ENCODE results near the gene BUB3. TPM values are rescaled to one million over a fixed set of nuclear protein-coding genes. Genes with fewer than 3 reads are reported as not detected.

Gene BUB3
- total RNA-seq, 1 donor from 2014 or later: 245 TPM

DNA sequence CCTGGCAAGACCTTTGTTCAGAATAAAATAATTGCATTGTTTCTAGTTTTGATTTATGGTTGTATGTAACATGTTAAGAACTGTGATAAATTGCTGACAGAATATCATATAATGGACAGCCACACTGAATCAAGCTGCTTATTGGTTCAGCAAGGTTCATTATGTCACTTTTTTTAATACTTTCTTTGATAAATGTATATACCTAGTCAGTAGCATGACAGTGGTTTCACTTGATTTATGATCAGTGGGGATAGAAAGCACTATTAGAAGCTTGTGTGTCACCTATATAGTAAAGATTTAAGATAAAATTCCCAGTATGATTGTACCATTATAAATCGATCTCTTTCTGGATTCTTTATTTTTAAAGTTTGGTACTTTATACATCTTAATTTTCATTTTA lies 4.5 kb downstream of the BUB3 start:
- Mint-ChIP-seq H3K4me1 (peaks cover 35% of the 10 kb centered on the region), H3K9me3 (no peaks in the 10 kb centered on the region), H3K36me3 (peaks cover 30% of the 10 kb centered on the region), H3K27ac (no peak overlapping the region), H3K4me3 (no peak overlapping the region), H3K27me3 (ENCODE audit: insufficient read depth, low read depth) (no peaks in the 10 kb centered on the region)
- no peak overlapping the region for H3K4me3 ChIP-seq
- H4K20me1 ChIP-seq (ENCODE audit: low read depth): peaks cover 79% of the 10 kb centered on the region
- no peaks in the 10 kb centered on the region for H3K9me3 ChIP-seq (ENCODE audit: low read depth)
- no peak overlapping the region for H3K4me2 ChIP-seq
- TF ChIP-seq EZH2 (IDR thresholded peaks at IDR 0.05) (no peak), EZH2phosphoT487 (IDR thresholded peaks at IDR 0.05) (no peak)
- TF ChIP-seq, protein P1, sequence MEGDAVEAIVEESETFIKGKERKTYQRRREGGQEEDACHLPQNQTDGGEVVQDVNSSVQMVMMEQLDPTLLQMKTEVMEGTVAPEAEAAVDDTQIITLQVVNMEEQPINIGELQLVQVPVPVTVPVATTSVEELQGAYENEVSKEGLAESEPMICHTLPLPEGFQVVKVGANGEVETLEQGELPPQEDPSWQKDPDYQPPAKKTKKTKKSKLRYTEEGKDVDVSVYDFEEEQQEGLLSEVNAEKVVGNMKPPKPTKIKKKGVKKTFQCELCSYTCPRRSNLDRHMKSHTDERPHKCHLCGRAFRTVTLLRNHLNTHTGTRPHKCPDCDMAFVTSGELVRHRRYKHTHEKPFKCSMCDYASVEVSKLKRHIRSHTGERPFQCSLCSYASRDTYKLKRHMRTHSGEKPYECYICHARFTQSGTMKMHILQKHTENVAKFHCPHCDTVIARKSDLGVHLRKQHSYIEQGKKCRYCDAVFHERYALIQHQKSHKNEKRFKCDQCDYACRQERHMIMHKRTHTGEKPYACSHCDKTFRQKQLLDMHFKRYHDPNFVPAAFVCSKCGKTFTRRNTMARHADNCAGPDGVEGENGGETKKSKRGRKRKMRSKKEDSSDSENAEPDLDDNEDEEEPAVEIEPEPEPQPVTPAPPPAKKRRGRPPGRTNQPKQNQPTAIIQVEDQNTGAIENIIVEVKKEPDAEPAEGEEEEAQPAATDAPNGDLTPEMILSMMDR (IDR thresholded peaks at IDR 0.05): no peak
- peaks cover 3% of the 10 kb centered on the region for H3F3A ChIP-seq (ENCODE audit: low read depth)
- H3K27ac ChIP-seq: no peak overlapping the region
- DNase-seq (ENCODE audit: low spot score): no peak
- no peak overlapping the region for H2AFZ ChIP-seq (replicated peaks)
- H3K79me2 ChIP-seq (ENCODE audit: low read depth): peaks cover 90% of the 10 kb centered on the region
- H3K9ac ChIP-seq: no peak overlapping the region
- peaks cover 68% of the 10 kb centered on the region for H3K36me3 ChIP-seq
- peaks cover under 1% of the 10 kb centered on the region for H3K27me3 ChIP-seq
- H3K4me1 ChIP-seq: peaks cover 13% of the 10 kb centered on the region

DNA sequence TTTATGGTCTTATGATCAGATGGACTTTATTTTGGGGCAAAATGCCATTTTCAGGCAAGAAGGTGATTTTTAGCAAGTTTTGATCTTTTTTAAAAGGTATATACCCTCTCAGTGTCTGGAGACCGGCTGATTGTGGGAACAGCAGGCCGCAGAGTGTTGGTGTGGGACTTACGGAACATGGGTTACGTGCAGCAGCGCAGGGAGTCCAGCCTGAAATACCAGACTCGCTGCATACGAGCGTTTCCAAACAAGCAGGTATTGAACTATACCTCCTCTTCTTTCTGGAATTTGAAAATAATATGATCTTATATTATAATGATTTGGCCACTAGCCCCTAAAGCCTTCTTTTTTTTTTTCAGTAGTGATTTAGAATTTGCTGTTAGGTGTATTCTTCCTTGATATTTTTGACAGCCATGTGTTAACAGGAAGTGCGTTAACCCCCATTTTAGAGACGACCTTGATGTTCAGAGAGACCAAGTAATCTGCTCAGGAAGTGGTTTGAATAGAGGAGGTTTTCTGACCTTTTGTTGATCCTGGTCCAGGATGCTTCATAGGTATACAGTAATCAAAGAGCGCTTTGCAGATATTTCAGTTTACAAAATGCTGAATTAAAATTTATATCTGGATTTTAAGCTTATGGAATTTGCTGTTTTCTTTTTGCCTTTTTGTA lies 6.2 kb downstream of the BUB3 start:
- H4K20me1 ChIP-seq (ENCODE audit: low read depth): peaks cover 87% of the 10 kb centered on the region
- TF ChIP-seq, protein P1 (IDR thresholded peaks at IDR 0.05): no peak
- TF ChIP-seq EZH2phosphoT487 (IDR thresholded peaks at IDR 0.05) (no peak), EZH2 (IDR thresholded peaks at IDR 0.05) (no peak)
- H3K9me3 Mint-ChIP-seq: no peaks in the 10 kb centered on the region

DNA sequence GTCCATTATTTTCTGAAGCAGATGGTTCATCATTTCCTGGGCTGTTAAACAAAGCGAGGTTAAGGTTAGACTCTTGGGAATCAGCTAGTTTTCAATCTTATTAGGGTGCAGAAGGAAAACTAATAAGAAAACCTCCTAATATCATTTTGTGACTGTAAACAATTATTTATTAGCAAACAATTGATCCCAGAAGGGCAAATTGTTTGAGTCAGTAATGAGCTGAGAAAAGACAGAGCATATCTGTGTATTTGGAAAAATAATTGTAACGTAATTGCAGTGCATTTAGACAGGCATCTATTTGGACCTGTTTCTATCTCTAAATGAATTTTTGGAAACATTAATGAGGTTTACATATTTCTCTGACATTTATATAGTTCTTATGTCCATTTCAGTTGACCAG lies 10.1 kb downstream of the BUB3 start:
- Mint-ChIP-seq H3K27me3 (ENCODE audit: insufficient read depth, low read depth) (no peaks in the 10 kb centered on the region), H3K27ac (no peak overlapping the region), H3K4me3 (no peak overlapping the region), H3K36me3 (peaks cover 27% of the 10 kb centered on the region), H3K4me1 (no peaks in the 10 kb centered on the region), H3K9me3 (no peaks in the 10 kb centered on the region)
- Histone ChIP-seq H3K36me3 (peaks cover 44% of the 10 kb centered on the region), H3K79me2 (ENCODE audit: low read depth) (peaks cover 64% of the 10 kb centered on the region), H3K4me2 (no peak overlapping the region), H3K9me3 (ENCODE audit: low read depth) (no peaks in the 10 kb centered on the region), H3K4me1 (no peaks in the 10 kb centered on the region), H2AFZ (replicated peaks) (no peak overlapping the region), H3K9ac (no peak overlapping the region), H4K20me1 (ENCODE audit: low read depth) (peaks cover 65% of the 10 kb centered on the region), H3K27ac (no peak overlapping the region), H3F3A (ENCODE audit: low read depth) (peaks cover 15% of the 10 kb centered on the region), H3K4me3 (no peak overlapping the region), H3K27me3 (no peaks in the 10 kb centered on the region)
- TF ChIP-seq, protein P1 (IDR thresholded peaks at IDR 0.05): no peak
- TF ChIP-seq EZH2 (IDR thresholded peaks at IDR 0.05) (no peak), EZH2phosphoT487 (IDR thresholded peaks at IDR 0.05) (no peak)
- no peak for DNase-seq (ENCODE audit: low spot score)

More for the DNA sequence above, 6.2 kb downstream of the BUB3 start:
- Histone ChIP-seq H2AFZ (replicated peaks) (no peak overlapping the region), H3K36me3 (peaks cover 72% of the 10 kb centered on the region), H3F3A (ENCODE audit: low read depth) (peaks cover 10% of the 10 kb centered on the region), H3K27me3 (no peaks in the 10 kb centered on the region), H3K4me2 (no peak overlapping the region), H3K4me1 (peaks cover 9% of the 10 kb centered on the region), H3K9ac (no peak overlapping the region), H3K27ac (no peak overlapping the region), H3K79me2 (ENCODE audit: low read depth) (peaks cover 91% of the 10 kb centered on the region), H3K9me3 (ENCODE audit: low read depth) (no peaks in the 10 kb centered on the region), H3K4me3 (no peak overlapping the region)
- no peak overlapping the region for H3K4me3 Mint-ChIP-seq
- H3K27ac Mint-ChIP-seq: no peak overlapping the region
- peaks cover 27% of the 10 kb centered on the region for H3K4me1 Mint-ChIP-seq
- no peaks in the 10 kb centered on the region for H3K27me3 Mint-ChIP-seq (ENCODE audit: insufficient read depth, low read depth)
- DNase-seq (ENCODE audit: low spot score): no peak
- H3K36me3 Mint-ChIP-seq: peaks cover 33% of the 10 kb centered on the region

Data from neural progenitor cell (in vitro differentiated cells).